UCSD-AML1 (cell line): ENCODE measurements around the gene CCNI2.

Experiments used
- DNase-seq: peaks from one replicate; lab custom pipeline; 2025; ENCODE audit not compliant: unreplicated experiment; lab: John Stamatoyannopoulos, UW

Gene CCNI2, protein sequence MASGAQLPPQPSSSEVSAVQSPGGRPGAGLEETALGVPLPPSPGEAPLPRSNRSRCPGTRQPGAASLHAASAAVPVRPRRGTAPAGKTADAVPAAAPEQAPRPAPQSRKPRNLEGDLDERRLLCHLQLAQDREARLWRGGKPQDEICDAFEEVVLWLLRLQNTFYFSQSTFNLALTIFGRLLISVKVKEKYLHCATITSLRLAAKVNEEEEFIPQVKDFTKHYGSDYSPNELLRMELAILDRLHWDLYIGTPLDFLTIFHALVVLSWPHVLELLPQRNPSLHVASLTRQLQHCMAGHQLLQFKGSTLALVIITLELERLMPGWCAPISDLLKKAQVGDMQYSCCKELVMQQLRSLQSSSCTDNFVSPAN

DNA sequence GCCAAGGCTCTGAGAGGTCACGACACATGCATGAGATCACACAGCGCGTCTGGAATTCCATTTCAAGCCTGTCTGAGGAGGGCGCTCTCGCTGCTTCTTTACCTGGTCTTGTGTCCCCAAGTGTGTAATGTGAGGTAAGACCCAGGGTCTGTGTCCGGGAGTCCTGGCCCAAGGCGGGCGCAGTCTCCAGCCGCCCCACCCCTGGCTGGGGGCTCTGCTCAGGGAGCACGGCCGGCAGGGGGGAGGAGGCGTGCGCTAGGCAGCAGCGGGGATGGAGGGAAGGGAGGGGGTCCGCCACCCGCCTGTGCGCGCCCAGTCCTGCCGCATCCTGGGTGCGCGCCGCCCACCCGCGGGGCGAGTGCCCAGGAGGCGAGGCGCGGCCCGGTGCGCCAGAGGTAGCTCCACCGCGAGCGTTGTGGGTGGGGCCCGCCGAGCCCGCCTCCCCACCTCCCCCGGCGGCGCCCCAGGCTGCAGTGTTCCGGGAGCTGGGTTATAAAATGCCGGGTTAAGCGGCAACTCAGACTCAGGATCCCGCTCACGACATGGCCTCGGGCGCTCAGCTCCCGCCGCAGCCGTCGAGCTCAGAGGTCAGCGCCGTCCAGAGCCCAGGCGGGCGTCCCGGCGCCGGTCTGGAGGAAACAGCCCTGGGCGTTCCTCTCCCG, at the start of gene CCNI2:
Gene CCNI2 (plus strand): TSS at position 473 of the 662 bp plus-strand sequence. CDS start 70 bp downstream, at position 543.
- no peak for DNase-seq

DNA sequence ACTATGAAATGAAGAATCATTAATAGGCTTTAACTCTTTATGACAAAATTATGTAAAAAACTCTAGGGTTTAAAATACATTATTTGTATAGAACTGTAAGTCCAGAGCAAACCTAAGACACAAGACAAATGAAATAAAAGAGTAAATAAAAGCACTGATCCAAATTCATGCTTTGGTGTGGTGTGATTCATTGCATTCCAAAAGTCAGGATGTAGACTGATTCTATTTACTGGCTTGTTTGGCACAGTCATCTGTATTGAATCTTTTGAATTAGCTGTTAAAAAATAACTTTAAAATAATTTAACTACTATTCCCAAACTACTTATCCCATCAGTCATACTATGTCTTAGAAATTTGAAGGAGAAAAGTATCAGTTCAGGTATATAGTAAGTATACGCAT, 42.4 kb upstream of the CCNI2 start:
- DNase-seq = no peak

DNA sequence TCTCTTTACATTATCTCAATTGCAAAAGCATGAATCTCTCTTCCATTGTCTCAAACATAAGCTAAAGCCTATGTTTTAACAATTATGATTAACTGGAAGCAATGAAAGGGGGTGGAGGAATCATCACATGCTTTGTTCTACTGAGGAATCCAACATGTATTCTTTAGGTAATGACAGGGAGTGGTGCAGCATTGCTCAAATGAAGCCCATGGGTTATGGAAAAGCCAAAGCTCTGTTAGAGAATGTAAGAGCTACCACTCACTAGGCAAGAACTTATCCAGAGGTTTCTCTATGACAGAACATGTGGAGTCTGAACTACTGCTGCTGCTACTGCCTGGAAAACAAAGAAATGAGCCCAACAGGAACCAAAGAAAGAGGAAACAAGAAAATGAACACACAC, 38.6 kb upstream of the CCNI2 start:
- no peak for DNase-seq

DNA sequence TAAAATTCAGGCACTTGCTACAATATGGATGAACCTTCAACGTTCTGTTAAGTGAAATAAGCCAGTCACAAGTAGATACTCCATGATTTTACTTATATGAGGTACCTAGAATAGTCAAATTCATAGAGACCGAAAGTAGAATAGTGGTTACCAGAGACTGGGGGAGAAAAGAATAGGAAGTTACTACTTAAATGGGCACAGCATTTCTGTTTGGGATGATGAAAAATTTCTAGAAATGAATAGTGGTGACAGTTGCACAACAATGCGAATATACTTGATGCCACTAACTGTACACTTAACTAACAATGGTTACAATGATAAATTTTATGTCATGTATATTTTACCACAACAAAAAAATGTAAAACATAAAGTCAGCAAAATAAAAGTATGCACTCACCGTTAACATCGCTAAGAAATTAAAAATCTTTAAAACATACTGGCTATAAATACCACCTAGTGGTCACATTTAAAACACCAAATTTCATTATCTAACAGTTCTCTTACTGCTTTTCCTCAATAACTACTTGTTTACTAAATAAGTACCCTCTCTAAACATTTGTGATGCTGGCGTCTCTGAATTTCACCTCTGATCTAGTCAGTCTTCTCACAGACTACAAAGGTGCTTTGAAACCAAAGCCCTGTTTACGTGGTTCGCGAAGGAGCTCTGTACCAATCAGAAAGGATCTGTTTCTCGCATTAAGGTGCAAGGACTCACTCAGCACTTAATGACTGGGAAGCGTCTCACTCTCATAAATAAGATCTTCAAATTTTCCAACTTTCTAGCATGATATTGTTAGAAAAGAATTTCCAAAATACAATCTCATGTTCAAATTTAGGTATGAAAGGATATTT, 32.5 kb upstream of the CCNI2 start:
- no peak for DNase-seq

DNA sequence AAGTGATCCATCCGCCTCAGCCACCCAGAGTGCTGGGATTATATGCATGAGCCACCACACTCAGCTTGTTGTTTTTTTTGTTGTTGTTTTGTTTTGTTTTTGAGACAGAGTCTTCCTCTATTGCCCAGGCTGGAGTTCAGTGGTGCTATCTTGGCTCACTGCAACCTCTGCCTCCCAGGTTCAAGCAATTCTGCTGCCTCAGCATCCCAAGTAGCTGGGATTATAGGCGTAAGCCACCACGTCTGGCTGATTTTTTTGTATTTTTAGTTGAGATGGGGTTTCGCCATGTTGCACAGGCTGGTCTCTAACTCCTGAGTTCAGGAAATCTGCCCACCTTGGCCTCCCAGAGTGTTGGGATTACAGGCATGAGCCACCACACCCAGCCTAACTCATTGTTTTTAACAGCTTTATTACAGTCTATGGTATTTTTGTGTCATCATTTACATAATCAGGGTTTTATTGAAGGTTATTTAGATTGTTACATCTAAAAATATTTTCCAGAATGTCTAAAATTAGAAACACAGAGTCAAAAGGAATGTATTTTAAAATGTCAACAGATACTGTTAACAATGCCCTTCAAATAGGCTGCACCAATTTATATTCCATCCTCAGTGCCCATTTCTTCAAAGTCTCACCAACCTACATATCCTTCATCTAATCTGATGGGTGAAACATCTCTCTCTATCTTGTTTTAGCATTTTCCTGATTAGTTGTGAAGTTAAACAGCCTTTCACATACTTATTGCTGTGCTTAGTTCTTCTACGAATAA, 28.5 kb upstream of the CCNI2 start:
- no peak for DNase-seq

DNA sequence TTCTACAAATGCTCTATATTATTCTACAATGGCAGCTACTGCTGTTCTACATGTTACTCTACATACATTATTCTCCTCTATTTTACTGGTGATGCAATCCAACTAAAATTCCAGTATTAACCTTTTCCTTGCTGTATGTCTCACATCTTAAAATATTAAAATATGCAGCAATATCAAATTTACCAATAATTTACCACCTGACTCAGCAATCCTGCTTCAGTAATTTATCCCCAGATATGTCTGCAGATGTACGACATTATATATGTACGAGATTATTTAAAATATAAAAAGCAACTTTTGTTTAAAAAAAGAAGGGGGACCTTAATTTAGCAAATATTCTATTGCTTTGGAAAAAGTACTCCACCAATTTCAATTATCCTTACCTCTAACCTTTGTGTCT, 21.5 kb upstream of the CCNI2 start:
- no peak for DNase-seq

DNA sequence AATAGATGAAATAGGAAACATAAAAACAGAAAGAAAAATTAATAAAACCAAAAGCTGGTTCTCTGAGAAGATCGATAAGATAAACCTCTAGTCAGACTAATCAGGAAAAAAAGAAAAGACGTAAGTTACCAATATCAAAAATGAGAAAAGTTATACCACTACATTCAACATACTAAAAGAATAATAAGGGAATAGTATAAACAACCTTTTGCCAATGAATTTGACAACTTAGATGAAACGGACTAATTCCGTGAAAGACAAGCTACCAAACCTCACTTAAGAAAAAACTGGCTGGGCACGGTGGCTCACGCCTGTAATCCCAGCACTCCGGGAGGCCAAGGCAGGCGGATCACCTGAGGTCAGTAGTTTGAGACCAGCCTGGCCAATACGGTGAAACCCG, 17.3 kb upstream of the CCNI2 start:
- DNase-seq = no peak

DNA sequence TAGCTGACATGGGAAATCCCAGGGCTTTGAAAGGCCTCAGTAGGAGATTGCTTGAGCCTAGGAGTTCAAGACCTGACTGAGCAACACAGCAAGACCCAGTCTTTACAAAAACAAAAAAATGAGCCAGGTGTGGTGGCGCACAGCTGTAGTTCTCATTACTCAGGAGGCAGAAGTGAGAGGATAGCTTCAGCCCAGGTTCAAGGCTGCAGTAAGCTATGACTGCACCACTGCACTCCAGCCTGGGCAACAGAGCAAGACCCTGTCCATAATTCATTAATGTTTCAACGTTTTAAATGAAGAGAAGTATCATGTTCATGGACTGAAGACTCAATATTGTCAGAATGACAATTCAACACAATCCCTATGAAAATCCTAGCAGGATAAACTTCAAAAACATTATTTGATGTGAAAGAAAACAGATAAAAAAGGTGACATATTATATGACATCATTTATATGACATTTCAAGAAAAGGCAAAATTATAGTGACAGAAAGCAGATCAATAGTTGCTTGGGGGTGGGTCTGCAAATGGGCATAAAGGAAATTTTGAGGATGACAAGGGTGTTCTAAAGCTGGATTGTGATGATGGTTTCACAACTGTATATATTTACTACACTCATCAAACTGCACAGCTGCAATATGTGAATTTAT, 13.6 kb upstream of the CCNI2 start:
- no peak for DNase-seq

DNA sequence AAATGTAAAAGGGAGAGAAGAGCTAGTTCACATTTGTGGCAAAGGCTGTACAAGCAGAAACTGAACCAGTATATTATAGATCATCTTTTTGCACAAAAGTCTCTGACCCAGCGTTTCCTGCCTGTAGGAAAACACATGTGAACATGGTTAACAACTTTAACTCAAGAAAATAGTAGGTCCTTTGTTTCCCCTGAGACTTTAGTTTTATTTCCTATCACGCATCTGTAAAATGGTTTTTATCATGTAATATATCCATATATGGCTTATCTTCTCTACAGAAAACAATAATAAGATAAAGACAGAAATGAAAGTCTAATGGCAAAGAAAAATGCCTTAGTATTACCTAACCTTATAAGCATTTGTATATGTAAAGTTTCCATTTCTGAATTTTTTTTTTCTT, 12.5 kb upstream of the CCNI2 start:
- DNase-seq = no peak

DNA sequence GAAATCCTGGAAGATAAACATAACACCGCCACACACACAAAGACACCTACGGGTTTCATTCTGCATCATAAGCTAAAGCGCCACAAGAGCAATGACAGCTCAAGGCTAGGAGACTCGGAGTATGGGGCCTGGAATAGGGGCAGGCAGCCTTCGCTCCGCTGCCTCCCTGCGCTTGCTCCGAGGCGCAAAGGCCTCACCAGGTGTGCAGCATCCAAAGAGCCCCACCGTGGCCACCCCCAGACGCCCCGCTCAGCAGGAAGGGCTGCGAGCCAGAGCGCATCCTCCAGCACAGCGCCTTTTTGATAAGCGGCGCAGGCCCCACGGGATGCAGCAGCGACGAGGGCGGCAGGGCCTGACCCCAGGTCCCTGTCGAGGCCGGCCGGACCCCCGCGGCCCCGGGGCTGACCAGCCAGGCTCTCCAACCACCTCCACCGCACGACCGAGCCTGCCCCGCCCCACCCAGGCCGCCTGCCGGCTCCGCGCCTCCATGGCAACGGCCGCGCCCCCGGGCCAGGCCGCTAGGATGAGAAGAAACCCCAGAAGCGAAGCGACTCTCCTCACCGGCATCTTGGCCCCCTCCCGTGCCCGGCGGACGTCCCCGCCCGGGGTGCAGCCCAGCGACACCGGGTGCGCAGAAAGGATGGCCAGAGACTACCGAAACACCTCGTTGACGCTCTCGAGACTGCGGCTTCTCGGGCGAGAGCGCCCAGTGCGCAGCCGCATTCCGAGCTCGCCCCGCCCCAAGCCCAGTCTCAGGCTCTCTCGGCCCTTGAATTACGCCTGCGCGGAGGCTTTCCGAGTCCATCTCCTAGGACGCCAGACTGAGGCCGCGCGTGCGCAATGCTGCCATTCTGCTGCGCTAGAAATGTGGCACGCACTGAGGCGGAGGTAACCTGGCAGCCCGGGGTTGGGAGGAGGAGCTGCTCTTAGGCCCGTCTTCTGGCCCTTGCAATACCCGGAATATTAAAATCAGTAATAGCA, 10.1 kb upstream of the CCNI2 start, which contains the start of gene KIF3A:
Gene KIF3A (minus strand): TSS at position 694 of the 981 bp plus-strand sequence. CDS start 127 bp downstream, at position 567.
- DNase-seq = peak; percentile 97

DNA sequence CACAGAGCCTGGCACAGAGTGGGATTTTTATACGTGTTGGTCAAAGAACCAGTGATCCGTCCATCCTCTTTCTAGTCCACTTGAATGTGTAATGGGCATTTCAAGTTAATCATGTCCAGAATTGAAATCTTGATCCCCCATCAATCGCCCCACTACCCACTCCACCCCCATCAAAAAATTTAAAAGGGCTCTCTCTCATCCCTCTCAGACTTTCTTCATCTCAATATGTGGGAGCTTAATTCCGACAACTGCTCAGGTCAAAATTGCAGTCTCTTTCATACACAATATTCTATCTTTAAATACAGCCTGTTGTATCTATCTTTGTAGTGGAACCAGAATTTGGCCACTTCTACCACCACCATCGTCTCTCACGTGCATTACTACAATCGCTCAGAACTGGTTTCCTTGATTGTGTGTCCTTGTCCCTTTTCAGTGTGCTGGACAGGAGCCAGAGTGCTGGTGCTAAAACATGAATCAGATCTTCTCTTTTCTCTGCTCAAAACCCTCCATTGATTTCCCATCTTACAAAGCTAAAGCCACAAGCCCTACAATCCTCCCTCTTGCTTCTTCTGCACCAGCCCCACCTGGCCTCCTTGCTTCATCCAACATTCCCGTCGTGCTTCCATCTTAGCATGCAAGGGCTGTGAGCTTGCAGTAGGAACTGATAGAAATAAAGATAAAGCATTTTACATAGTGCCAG, 9.1 kb upstream of the CCNI2 start:
- DNase-seq = no peak

DNA sequence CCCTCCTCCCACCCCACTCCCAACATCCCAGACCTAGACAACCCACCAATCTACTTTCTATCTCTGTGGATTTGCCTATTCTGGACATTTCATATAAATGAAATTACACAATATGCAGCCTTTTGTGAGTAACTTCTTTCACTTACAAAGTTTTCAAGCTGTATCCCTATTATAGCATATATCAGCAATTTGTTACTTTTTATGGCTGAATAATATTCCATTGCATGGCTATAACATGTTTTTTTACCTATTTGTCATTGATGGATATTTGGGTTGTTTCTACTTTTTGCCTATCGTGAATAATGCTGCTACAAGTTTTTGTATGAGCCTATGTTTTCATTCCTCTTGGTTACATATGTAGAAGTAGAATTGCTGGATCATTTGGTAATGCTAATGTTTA, 8.0 kb upstream of the CCNI2 start:
- no peak for DNase-seq

DNA sequence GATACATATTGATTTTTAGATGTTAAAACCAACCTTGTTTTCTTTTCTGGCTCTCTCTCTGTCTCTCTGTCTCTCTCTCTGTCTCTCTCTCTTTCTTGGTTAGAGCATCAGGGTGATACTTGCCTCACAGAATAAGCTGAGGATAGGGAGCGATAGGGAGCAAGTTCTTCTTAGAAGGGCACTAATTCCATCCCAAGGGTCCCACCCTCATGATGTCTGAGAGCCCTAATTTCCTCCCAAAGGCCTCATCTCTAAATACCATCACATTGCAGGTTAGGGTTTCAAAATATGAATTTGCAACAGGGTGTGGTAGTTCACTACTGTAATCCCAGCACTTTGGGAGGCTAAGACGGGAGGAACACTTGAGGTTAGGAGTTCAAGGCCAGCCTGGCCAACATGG, 5.1 kb upstream of the CCNI2 start:
- no peak for DNase-seq

DNA sequence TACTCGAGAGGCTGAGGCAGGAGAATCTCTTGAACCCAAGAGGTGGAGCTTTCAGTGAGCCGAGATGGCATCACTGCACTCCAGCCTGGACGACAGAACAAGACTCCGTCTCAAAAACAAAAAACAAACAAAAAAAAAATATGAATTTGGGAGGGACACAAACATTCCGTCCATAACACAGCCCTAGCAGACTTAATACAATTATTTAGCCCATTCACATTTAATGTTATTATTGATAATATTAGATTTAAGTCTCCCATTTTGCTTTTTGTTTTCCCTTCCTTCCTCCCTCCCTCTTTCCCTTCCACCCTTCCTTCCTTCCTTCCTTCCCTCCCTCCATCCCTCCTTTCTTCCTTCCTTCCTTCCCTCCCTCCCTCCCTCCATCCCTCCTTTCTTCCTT, 4.6 kb upstream of the CCNI2 start:
- DNase-seq = no peak

DNA sequence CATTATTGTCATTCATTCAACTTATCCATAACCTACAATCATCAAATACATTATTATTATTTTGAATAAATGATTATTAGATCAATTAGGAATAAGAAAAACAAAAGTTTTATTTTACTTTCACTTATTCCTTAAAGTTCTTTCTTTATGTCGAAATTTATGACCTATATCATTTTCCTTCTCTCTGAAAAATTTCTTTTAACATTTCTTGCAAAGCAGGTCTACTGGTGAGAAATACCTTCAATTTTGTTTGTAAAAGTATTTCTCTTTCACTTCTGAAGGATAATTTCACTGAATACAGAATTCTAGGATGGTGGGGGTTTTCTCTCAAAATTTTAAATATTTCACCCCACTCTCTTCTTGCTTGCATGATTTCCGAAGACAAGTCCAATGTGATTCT, 2.6 kb upstream of the CCNI2 start:
- no peak for DNase-seq

DNA sequence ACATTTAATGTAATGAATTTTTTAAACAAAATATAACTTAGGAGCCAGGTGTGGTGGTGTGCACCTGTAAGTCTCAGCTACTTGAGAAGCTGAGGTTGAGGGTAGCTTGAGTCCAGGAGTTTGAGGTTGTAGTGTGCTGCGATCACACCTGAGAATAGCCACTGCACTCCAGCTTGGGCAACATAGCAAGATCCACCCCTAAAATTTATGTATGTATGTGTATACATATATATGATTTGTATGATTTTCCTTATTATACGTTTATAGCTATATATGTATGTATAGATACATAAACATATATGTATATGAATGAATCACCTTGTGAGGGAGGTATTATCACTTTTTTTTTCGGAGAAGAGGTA, 653 bp upstream of the CCNI2 start:
- no peak for DNase-seq

DNA sequence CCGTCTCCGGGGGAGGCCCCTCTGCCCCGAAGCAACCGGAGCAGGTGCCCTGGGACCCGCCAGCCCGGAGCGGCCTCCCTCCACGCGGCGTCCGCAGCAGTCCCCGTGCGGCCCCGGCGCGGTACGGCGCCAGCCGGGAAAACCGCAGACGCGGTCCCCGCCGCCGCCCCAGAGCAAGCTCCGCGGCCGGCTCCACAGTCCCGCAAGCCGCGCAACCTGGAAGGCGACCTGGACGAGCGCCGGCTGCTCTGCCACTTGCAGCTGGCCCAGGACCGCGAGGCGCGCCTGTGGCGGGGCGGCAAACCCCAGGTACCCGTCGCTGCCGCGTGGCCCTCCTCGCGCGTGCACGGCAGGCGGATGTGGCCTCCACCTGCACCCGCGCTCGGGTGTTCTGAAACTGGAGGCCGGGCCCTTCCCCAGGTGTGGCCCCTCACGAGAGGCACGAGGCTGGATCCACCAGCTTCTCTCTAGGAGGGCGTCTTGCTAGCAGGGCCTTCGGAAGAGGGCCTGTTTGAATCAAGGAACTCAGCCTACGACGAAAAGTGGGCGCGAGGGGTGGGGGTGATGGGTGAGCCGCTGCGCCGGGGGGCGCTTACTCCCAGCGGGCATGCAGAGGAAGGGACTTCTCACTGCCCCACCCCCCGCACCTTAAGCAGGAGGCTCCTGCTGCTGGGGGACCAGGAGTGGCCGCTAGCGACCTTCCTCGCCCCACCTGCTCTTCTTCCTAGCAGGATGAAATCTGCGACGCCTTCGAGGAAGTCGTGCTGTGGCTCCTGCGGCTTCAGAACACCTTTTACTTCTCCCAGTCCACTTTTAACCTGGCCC, 602 bp downstream of the CCNI2 start:
- no peak for DNase-seq

DNA sequence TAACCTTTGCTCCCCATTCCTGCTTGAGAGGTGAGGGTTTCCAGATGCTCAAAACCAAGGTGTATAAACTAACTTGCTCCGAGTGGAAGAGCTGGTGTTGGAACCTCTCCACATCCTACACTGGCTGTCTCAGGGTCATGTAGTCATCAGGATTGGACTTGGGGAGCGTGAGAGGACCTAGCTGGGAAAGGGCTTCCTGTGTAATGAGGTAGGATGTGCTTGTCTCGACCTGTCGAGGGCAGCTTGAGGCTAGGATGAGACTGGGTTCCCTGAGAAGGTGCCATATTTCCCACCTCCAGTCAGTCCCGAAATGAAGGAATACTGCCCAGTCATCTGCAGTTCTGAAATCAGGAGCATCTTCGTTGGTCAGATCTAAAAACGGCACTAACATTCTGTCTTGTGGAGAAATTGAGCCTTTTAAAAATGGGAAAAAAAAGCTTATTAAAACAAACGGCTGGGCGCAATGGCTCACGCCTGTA, 1.3 kb downstream of the CCNI2 start:
- DNase-seq = no peak
